Measurements from ENCODE around the gene ATP1A4. TPM values are rescaled to one million over a fixed set of nuclear protein-coding genes. Genes with fewer than 3 reads are reported as not detected.

Gene ATP1A4
- total RNA-seq, 1 experiment from 2014 or later: not detected

- BruUV-seq (replicated peaks): no TSS peak
- no peak overlapping the region for H3K27ac Mint-ChIP-seq (ENCODE audit: low read depth, unreplicated experiment)
- H3K36me3 Mint-ChIP-seq (ENCODE audit: insufficient read depth, unreplicated experiment): no peaks in the 10 kb centered on the region
- intact Hi-C loops (cut with micrococcal nuclease): no loop called here
- no peaks in the 10 kb centered on the region for H3K4me1 Mint-ChIP-seq (ENCODE audit: insufficient read depth, unreplicated experiment)
- no peak for DNase-seq (ENCODE audit: unreplicated experiment)
- ChIA-PET CTCF (interaction anchor here (0.7 to 7.8 kb wide), 7 partner anchors 10 to 335 kb away, joined by 4 to 208 read pairs (median 123); partner anchors contain the start of gene PEA15), POLR2A (interaction anchor here (0.9 kb wide), 1 partner anchor 50 kb away, joined by 6 read pairs; no protein-coding TSS in a partner anchor)
- no peaks in the 10 kb centered on the region for H3K9me3 Mint-ChIP-seq (ENCODE audit: unreplicated experiment)
- H3K4me3 Mint-ChIP-seq (ENCODE audit: unreplicated experiment): no peak overlapping the region
- TF ChIP-seq CTCF (IDR thresholded peaks at IDR 0.05; ENCODE audit: unreplicated experiment): no peak
- H3K27me3 Mint-ChIP-seq (ENCODE audit: insufficient read depth, unreplicated experiment): peaks cover 12% of the 10 kb centered on the region
Observed at GRCh38 chr1:160188341-160188740, 36.9 kb downstream of the ATP1A4 start.

- H3K9me3 Mint-ChIP-seq (ENCODE audit: unreplicated experiment): no peaks in the 10 kb centered on the region
- BruUV-seq (replicated peaks): no TSS peak
- no peaks in the 10 kb centered on the region for H3K36me3 Mint-ChIP-seq (ENCODE audit: insufficient read depth, unreplicated experiment)
- TF ChIP-seq CTCF (IDR thresholded peaks at IDR 0.05; ENCODE audit: unreplicated experiment): no peak
- no peak within 1 kb of the TSS for H3K4me3 Mint-ChIP-seq (ENCODE audit: unreplicated experiment)
- peak within 1 kb of the TSS; percentile 22 for H3K27ac Mint-ChIP-seq (ENCODE audit: low read depth, unreplicated experiment)
- POLR2A ChIA-PET: interaction anchor here (0.6 to 1.5 kb wide), 7 partner anchors 16 to 158 kb away, joined by 3 to 6 read pairs (median 4); partner anchors contain the start of genes PEA15 and PIGM
- H3K27me3 Mint-ChIP-seq (ENCODE audit: insufficient read depth, unreplicated experiment): peaks cover 12% of the 10 kb centered on the region
- CTCF ChIA-PET: interaction anchor here (0.5 to 7.8 kb wide), 25 partner anchors 9 to 244 kb away, joined by 3 to 208 read pairs (median 4); partner anchors contain the start of gene PEA15
- peak; percentile 47 for DNase-seq (ENCODE audit: unreplicated experiment)
- intact Hi-C loops (cut with micrococcal nuclease): loop anchor here (10.0 kb wide), 1 partner anchor 415 kb away; no protein-coding TSS in a partner anchor
- no peaks in the 10 kb centered on the region for H3K4me1 Mint-ChIP-seq (ENCODE audit: insufficient read depth, unreplicated experiment)
Observed at GRCh38 chr1:160189649-160190625, 38.5 kb downstream of the ATP1A4 start, which contains the start of gene CASQ1. Gene CASQ1, plus strand, starts transcription at chr1:160190575. Its CDS starts 177 bp downstream, at chr1:160190752.

GRCh38 chr1:160191756-160192155, 40.4 kb downstream of the ATP1A4 start:
- no peaks in the 10 kb centered on the region for H3K4me1 Mint-ChIP-seq (ENCODE audit: insufficient read depth, unreplicated experiment)
- intact Hi-C loops (cut with micrococcal nuclease): loop anchor here (10.0 kb wide), 1 partner anchor 413 kb away; no protein-coding TSS in a partner anchor
- CTCF ChIA-PET: interaction anchor here (0.5 to 7.8 kb wide), 36 partner anchors 9 to 482 kb away, joined by 3 to 208 read pairs (median 4); partner anchors contain the start of genes COPA, DCAF8, NCSTN and PEA15

More at GRCh38 chr1:160191756-160192155, 40.4 kb downstream of the ATP1A4 start:
- no peak overlapping the region for H3K27ac Mint-ChIP-seq (ENCODE audit: low read depth, unreplicated experiment)
- no peaks in the 10 kb centered on the region for H3K36me3 Mint-ChIP-seq (ENCODE audit: insufficient read depth, unreplicated experiment)
- DNase-seq (ENCODE audit: unreplicated experiment): no peak
- H3K27me3 Mint-ChIP-seq (ENCODE audit: insufficient read depth, unreplicated experiment): peaks cover 3% of the 10 kb centered on the region
- POLR2A ChIA-PET: interaction anchor here (0.9 to 2.1 kb wide), 5 partner anchors 19 to 100 kb away, joined by 3 to 15 read pairs (median 6); no protein-coding TSS in a partner anchor
- H3K9me3 Mint-ChIP-seq (ENCODE audit: unreplicated experiment): no peaks in the 10 kb centered on the region
- no peak for TF ChIP-seq CTCF (IDR thresholded peaks at IDR 0.05; ENCODE audit: unreplicated experiment)
- BruUV-seq (replicated peaks): no TSS peak
- H3K4me3 Mint-ChIP-seq (ENCODE audit: unreplicated experiment): no peak overlapping the region
